GM23338 (cell line): Measurements from ENCODE around the gene TCTA. TPM values are rescaled to one million over a fixed set of nuclear protein-coding genes. Genes with fewer than 3 reads are reported as not detected.

Source experiments
- ATAC-seq: fragments of 200-7000 bp; cut with Tn5 transposase; 3 replicates; pipeline ENCODE4 v1.9.1; 2020
- DNase-seq: peaks from one replicate; pipeline ENCODE4 v3.0.0-alpha.2; 2015; ENCODE audit warnings: low spot score
- H2AFZ ChIP-seq: fragments of 200-600 bp; sonication (generic); 2 replicates; pipeline ENCODE4 v1.8.0; 2016; ENCODE audit warnings: antibody characterized with exemption, mild to moderate bottlenecking, moderate library complexity
- H3F3A ChIP-seq: fragments of 200-600 bp; sonication (generic); replicated peaks from 2 replicates; pipeline ENCODE4 v1.8.0; 2017; ENCODE audit warnings: antibody characterized with exemption, mixed run types, low read depth
- H3K27ac ChIP-seq: fragments of 200-600 bp; sonication (generic); 2 replicates; pipeline ENCODE4 v1.6.1; 2016; ENCODE audit warnings: low read depth
- H3K27me3 ChIP-seq: fragments of 200-600 bp; sonication (generic); 2 replicates; pipeline ENCODE4 v1.8.0; 2016; ENCODE audit warnings: mild to moderate bottlenecking, mixed run types, moderate library complexity; ENCODE audit not compliant: insufficient read depth
- H3K36me3 ChIP-seq: fragments of 200-600 bp; sonication (generic); 2 replicates; pipeline ENCODE4 v1.8.0; 2016; ENCODE audit warnings: mild to moderate bottlenecking; ENCODE audit not compliant: insufficient read depth
- H3K4me1 ChIP-seq: fragments of 200-600 bp; sonication (generic); 2 replicates; pipeline ENCODE4 v1.8.0; 2016; ENCODE audit warnings: mild to moderate bottlenecking, moderate library complexity; ENCODE audit not compliant: insufficient read depth
- H3K4me2 ChIP-seq: fragments of 200-600 bp; sonication (generic); 2 replicates; pipeline ENCODE4 v1.7.1; 2017; ENCODE audit warnings: mixed run types
- H3K4me3 ChIP-seq: fragments of 200-600 bp; sonication (generic); 2 replicates; pipeline ENCODE4 v1.6.1; 2016; ENCODE audit warnings: mixed run types
- H3K79me2 ChIP-seq: fragments of 200-600 bp; sonication (generic); replicated peaks from 2 replicates; pipeline ENCODE4 v1.8.0; 2017; ENCODE audit warnings: mild to moderate bottlenecking; ENCODE audit not compliant: insufficient read depth
- H3K9me2 ChIP-seq: fragments of 200-600 bp; sonication (generic); 2 replicates; pipeline ENCODE4 v1.8.0; 2017; ENCODE audit not compliant: insufficient read depth
- H4K20me1 ChIP-seq: fragments of 200-600 bp; sonication (generic); replicated peaks from 2 replicates; pipeline ENCODE4 v1.8.0; 2017; ENCODE audit warnings: mild to moderate bottlenecking; ENCODE audit not compliant: insufficient read depth
- H3K27ac Mint-ChIP-seq: 2 replicates; pipeline ENCODE4 v1.8.0; 2020; ENCODE audit warnings: inconsistent platforms, mild to moderate bottlenecking, moderate library complexity, mixed read lengths
- H3K27me3 Mint-ChIP-seq: 3 replicates; pipeline ENCODE4 v1.8.0; 2022; ENCODE audit warnings: low read depth, mild to moderate bottlenecking, moderate library complexity, mixed read lengths, inconsistent platforms; ENCODE audit not compliant: insufficient read depth, poor library complexity
- H3K36me3 Mint-ChIP-seq: 3 replicates; pipeline ENCODE4 v1.8.0; 2021; ENCODE audit warnings: low read depth, mild to moderate bottlenecking, inconsistent platforms, moderate library complexity, mixed read lengths
- H3K4me1 Mint-ChIP-seq: 3 replicates; pipeline ENCODE4 v1.8.0; 2020; ENCODE audit warnings: mild to moderate bottlenecking, inconsistent platforms, mixed read lengths
- H3K4me3 Mint-ChIP-seq: 3 replicates; pipeline ENCODE4 v1.8.0; 2021; ENCODE audit warnings: moderate library complexity, mild to moderate bottlenecking, inconsistent platforms, mixed read lengths
- H3K9me3 Mint-ChIP-seq: 3 replicates; pipeline ENCODE4 v1.8.0; 2020; ENCODE audit warnings: moderate library complexity, mild to moderate bottlenecking, inconsistent platforms, mixed read lengths
- CREB1 ChIP-seq: fragments of 250-450 bp; sonication (Bioruptor Pico); IDR thresholded peaks from 2 replicates; pipeline ENCODE4 v1.5.0; 2020; ENCODE audit warnings: low read depth, mild to moderate bottlenecking, moderate library complexity
- EZH2 ChIP-seq: fragments of 200-600 bp; sonication (generic); IDR thresholded peaks from one replicate; pipeline ENCODE4 v1.8.0; 2017; ENCODE audit warnings: antibody characterized with exemption, mild to moderate bottlenecking, low read depth; ENCODE audit not compliant: unreplicated experiment
- EZH2phosphoT487 ChIP-seq: fragments of 200-600 bp; sonication (generic); IDR thresholded peaks from one replicate; pipeline ENCODE4 v1.8.1; 2018; ENCODE audit warnings: antibody characterized with exemption; ENCODE audit not compliant: unreplicated experiment
- JUNB ChIP-seq: IDR thresholded peaks from one replicate; pipeline ENCODE4 v1.6.1; 2016; ENCODE audit warnings: antibody characterized with exemption; ENCODE audit not compliant: unreplicated experiment
- NANOG ChIP-seq: IDR thresholded peaks from 2 replicates; pipeline ENCODE4 v1.6.1; 2016; ENCODE audit warnings: antibody characterized with exemption, borderline replicate concordance
- POLR2AphosphoS5 ChIP-seq: IDR thresholded peaks from 2 replicates; pipeline ENCODE4 v1.6.1; 2016; ENCODE audit warnings: antibody characterized with exemption, low read depth
- STAT1 ChIP-seq: IDR thresholded peaks from one replicate; pipeline ENCODE4 v1.6.1; 2016; ENCODE audit warnings: antibody characterized with exemption; ENCODE audit not compliant: unreplicated experiment
- ZNF114 ChIP-seq: fragments of 250-450 bp; sonication (Bioruptor Pico); IDR thresholded peaks from 2 replicates; pipeline ENCODE4 v1.5.0; 2020; ENCODE audit warnings: mild to moderate bottlenecking, moderate library complexity
- ZNF331 ChIP-seq: fragments of 250-450 bp; sonication (Bioruptor Pico); IDR thresholded peaks from 2 replicates; pipeline ENCODE4 v1.5.0; 2020; ENCODE audit warnings: low read depth, mild to moderate bottlenecking, moderate library complexity
- polyA plus RNA-seq: library from polyadenylated mRNA; unstranded; fragments of >200 nt; fragmentation: Nextera tagmentation; extraction: Ambion mirVana; gene quantifications from 2 replicates; pipeline ENCODE4 v1.2.1, GENCODE V29; 2016
- total RNA-seq: library from RNA; depleted of rRNA; stranded (reverse); fragments of >200 nt; shearing (Covaris generic); gene quantifications from 2 replicates; pipeline ENCODE4 v1.2.3, GENCODE V29; 2014
- TF ChIP-seq, protein P1 (sequence below): fragments of 250-450 bp; sonication (Bioruptor Pico); IDR thresholded peaks from 2 replicates; pipeline ENCODE4 v1.5.0; 2020; ENCODE audit warnings: mild to moderate bottlenecking, moderate library complexity
- TF ChIP-seq, protein P2 (sequence below): IDR thresholded peaks from 2 replicates; pipeline ENCODE4 v1.6.1; 2016; ENCODE audit warnings: antibody characterized with exemption
- TF ChIP-seq, protein P3 (sequence below): IDR thresholded peaks from one replicate; pipeline ENCODE4 v1.6.1; 2018; ENCODE audit warnings: antibody characterized with exemption; ENCODE audit not compliant: unreplicated experiment
- TF ChIP-seq, protein P4 (sequence below), 2 experiments: fragments of 200-600 bp in 1 of 2; sonication (generic) in 1 of 2; conservative IDR thresholded peaks; 2 replicates each; pipeline versions ENCODE4 v1.5.1 to v1.6.1; 2016 to 2017; ENCODE audit warnings: antibody characterized with exemption in 2 of 2, low read depth in 2 of 2, mild to moderate bottlenecking in 2 of 2, moderate library complexity in 1 of 2

The TCTA gene
- total and polyA plus RNA-seq, 2 experiments from 2014 or later = 4.0 to 5.0 TPM

DNA sequence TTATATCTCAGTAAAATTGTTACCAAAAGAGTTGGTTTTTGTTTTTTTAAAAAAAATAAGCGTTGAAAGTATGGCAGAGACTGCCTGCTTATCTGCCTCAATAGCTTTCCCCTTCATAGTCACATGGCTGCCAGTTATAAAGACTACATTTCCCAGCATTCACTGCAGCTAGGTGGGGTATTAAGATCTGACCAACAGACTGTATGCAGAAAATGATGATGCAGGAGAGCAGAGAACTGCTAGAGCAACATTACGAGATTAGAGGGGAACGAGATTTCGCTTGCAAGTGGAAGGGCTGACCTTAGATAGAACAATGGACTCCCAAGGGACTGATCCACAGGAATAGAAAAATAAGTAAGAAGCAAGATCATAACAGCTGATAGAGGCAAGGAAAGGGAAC is 14.8 kb upstream of the TCTA start:
- Histone ChIP-seq H3K79me2 (peaks cover 100% of the 10 kb centered on the region), H3K9me2 (no peaks in the 10 kb centered on the region), H3K27me3 (no peaks in the 10 kb centered on the region), H3K4me3 (no peak overlapping the region), H3K4me1 (peaks cover 4% of the 10 kb centered on the region; the same call in 1 of the 2 replicates), H3K27ac (0 out of 2 replicates have a peak overlapping the region, but pooled peaks have one; percentile 3), H4K20me1 (peaks cover 68% of the 10 kb centered on the region), H2AFZ (no peak overlapping the region), H3K36me3 (no peaks in the 10 kb centered on the region), H3F3A (peaks cover 20% of the 10 kb centered on the region; the same call in 1 of the 2 replicates), H3K4me2 (no peak overlapping the region)
- peak overlapping the region; percentile 34; the same call in 1 of the 2 replicates for H3K27ac Mint-ChIP-seq
- H3K4me1 Mint-ChIP-seq = peaks cover 18% of the 10 kb centered on the region
- ATAC-seq (peak; percentile 78), DNase-seq (peak; percentile 72)
- H3K9me3 Mint-ChIP-seq = no peaks in the 10 kb centered on the region; the same call in 2 of the 3 replicates
- peaks cover 4% of the 10 kb centered on the region for H3K27me3 Mint-ChIP-seq
- H3K36me3 Mint-ChIP-seq = peaks cover 40% of the 10 kb centered on the region
- TF ChIP-seq, protein P1, sequence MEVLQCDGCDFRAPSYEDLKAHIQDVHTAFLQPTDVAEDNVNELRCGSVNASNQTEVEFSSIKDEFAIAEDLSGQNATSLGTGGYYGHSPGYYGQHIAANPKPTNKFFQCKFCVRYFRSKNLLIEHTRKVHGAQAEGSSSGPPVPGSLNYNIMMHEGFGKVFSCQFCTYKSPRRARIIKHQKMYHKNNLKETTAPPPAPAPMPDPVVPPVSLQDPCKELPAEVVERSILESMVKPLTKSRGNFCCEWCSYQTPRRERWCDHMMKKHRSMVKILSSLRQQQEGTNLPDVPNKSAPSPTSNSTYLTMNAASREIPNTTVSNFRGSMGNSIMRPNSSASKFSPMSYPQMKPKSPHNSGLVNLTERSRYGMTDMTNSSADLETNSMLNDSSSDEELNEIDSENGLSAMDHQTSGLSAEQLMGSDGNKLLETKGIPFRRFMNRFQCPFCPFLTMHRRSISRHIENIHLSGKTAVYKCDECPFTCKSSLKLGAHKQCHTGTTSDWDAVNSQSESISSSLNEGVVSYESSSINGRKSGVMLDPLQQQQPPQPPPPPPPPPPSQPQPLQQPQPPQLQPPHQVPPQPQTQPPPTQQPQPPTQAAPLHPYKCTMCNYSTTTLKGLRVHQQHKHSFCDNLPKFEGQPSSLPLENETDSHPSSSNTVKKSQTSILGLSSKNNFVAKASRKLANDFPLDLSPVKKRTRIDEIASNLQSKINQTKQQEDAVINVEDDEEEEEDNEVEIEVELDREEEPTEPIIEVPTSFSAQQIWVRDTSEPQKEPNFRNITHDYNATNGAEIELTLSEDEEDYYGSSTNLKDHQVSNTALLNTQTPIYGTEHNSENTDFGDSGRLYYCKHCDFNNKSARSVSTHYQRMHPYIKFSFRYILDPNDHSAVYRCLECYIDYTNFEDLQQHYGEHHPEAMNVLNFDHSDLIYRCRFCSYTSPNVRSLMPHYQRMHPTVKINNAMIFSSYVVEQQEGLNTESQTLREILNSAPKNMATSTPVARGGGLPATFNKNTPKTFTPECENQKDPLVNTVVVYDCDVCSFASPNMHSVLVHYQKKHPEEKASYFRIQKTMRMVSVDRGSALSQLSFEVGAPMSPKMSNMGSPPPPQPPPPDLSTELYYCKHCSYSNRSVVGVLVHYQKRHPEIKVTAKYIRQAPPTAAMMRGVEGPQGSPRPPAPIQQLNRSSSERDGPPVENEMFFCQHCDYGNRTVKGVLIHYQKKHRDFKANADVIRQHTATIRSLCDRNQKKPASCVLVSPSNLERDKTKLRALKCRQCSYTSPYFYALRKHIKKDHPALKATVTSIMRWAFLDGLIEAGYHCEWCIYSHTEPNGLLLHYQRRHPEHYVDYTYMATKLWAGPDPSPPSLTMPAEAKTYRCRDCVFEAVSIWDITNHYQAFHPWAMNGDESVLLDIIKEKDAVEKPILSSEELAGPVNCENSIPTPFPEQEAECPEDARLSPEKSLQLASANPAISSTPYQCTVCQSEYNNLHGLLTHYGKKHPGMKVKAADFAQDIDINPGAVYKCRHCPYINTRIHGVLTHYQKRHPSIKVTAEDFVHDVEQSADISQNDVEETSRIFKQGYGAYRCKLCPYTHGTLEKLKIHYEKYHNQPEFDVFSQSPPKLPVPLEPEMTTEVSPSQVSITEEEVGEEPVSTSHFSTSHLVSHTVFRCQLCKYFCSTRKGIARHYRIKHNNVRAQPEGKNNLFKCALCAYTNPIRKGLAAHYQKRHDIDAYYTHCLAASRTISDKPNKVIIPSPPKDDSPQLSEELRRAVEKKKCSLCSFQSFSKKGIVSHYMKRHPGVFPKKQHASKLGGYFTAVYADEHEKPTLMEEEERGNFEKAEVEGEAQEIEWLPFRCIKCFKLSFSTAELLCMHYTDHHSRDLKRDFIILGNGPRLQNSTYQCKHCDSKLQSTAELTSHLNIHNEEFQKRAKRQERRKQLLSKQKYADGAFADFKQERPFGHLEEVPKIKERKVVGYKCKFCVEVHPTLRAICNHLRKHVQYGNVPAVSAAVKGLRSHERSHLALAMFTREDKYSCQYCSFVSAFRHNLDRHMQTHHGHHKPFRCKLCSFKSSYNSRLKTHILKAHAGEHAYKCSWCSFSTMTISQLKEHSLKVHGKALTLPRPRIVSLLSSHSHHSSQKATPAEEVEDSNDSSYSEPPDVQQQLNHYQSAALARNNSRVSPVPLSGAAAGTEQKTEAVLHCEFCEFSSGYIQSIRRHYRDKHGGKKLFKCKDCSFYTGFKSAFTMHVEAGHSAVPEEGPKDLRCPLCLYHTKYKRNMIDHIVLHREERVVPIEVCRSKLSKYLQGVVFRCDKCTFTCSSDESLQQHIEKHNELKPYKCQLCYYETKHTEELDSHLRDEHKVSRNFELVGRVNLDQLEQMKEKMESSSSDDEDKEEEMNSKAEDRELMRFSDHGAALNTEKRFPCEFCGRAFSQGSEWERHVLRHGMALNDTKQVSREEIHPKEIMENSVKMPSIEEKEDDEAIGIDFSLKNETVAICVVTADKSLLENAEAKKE (CRISPR knock-in tag) = no peak
- TF ChIP-seq POLR2AphosphoS5 (no peak), EZH2phosphoT487 (no peak), CREB1 (CRISPR knock-in tag) (no peak), STAT1 (no peak), EZH2 (no peak), ZNF331 (CRISPR knock-in tag) (no peak), NANOG (no peak), ZNF114 (CRISPR knock-in tag) (no peak), JUNB (no peak)
- TF ChIP-seq, protein P2, sequence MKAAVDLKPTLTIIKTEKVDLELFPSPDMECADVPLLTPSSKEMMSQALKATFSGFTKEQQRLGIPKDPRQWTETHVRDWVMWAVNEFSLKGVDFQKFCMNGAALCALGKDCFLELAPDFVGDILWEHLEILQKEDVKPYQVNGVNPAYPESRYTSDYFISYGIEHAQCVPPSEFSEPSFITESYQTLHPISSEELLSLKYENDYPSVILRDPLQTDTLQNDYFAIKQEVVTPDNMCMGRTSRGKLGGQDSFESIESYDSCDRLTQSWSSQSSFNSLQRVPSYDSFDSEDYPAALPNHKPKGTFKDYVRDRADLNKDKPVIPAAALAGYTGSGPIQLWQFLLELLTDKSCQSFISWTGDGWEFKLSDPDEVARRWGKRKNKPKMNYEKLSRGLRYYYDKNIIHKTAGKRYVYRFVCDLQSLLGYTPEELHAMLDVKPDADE = no peak
- TF ChIP-seq, protein P3, sequence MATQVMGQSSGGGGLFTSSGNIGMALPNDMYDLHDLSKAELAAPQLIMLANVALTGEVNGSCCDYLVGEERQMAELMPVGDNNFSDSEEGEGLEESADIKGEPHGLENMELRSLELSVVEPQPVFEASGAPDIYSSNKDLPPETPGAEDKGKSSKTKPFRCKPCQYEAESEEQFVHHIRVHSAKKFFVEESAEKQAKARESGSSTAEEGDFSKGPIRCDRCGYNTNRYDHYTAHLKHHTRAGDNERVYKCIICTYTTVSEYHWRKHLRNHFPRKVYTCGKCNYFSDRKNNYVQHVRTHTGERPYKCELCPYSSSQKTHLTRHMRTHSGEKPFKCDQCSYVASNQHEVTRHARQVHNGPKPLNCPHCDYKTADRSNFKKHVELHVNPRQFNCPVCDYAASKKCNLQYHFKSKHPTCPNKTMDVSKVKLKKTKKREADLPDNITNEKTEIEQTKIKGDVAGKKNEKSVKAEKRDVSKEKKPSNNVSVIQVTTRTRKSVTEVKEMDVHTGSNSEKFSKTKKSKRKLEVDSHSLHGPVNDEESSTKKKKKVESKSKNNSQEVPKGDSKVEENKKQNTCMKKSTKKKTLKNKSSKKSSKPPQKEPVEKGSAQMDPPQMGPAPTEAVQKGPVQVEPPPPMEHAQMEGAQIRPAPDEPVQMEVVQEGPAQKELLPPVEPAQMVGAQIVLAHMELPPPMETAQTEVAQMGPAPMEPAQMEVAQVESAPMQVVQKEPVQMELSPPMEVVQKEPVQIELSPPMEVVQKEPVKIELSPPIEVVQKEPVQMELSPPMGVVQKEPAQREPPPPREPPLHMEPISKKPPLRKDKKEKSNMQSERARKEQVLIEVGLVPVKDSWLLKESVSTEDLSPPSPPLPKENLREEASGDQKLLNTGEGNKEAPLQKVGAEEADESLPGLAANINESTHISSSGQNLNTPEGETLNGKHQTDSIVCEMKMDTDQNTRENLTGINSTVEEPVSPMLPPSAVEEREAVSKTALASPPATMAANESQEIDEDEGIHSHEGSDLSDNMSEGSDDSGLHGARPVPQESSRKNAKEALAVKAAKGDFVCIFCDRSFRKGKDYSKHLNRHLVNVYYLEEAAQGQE = no peak
- TF ChIP-seq, protein P4, sequence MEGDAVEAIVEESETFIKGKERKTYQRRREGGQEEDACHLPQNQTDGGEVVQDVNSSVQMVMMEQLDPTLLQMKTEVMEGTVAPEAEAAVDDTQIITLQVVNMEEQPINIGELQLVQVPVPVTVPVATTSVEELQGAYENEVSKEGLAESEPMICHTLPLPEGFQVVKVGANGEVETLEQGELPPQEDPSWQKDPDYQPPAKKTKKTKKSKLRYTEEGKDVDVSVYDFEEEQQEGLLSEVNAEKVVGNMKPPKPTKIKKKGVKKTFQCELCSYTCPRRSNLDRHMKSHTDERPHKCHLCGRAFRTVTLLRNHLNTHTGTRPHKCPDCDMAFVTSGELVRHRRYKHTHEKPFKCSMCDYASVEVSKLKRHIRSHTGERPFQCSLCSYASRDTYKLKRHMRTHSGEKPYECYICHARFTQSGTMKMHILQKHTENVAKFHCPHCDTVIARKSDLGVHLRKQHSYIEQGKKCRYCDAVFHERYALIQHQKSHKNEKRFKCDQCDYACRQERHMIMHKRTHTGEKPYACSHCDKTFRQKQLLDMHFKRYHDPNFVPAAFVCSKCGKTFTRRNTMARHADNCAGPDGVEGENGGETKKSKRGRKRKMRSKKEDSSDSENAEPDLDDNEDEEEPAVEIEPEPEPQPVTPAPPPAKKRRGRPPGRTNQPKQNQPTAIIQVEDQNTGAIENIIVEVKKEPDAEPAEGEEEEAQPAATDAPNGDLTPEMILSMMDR (conservative IDR thresholded peaks at IDR 0.05; ENCODE audit: low read depth in 2 of 2) = no peak
- H3K4me3 Mint-ChIP-seq = no peak overlapping the region
